Fibroblast of lung (primary cell): ENCODE measurements around the gene INTS2. TPM values are rescaled to one million over a fixed set of nuclear protein-coding genes. Genes with fewer than 3 reads are reported as not detected.
"Not testable (repeated sequence)": the region's sequence is repeated elsewhere in the genome, so short reads cannot be mapped to it uniquely, and the experiment has no call there.

ENCODE experiments used
- DNase-seq, 2 donors: peaks; one replicate each; pipeline versions ENCODE4 v3.0.0 to v3.0.0-alpha.2; 2010; ENCODE audit warnings: low read depth in 2 of 2
- H2AFZ ChIP-seq: 2 replicates; pipeline ENCODE4 v1.5.1; 2012; ENCODE audit warnings: low read length, control low read depth, inconsistent platforms
- H3K27ac ChIP-seq: 2 replicates; pipeline ENCODE4 v1.5.1; 2011; ENCODE audit warnings: low read length, control low read depth; ENCODE audit not compliant: insufficient read depth
- H3K27me3 ChIP-seq: 2 replicates; pipeline ENCODE4 v1.5.1; 2011; ENCODE audit warnings: mild to moderate bottlenecking, low read length; ENCODE audit not compliant: control insufficient read depth, insufficient read depth
- H3K36me3 ChIP-seq: 2 replicates; pipeline ENCODE4 v1.5.1; 2011; ENCODE audit warnings: low read length; ENCODE audit not compliant: control insufficient read depth, insufficient read depth
- H3K4me1 ChIP-seq: 2 replicates; pipeline ENCODE4 v1.5.1; 2011; ENCODE audit warnings: low read length; ENCODE audit not compliant: control insufficient read depth, insufficient read depth; ENCODE audit errors: extremely low read depth
- H3K4me2 ChIP-seq: 2 replicates; pipeline ENCODE4 v1.5.1; 2011; ENCODE audit warnings: low read length, control low read depth; ENCODE audit not compliant: insufficient read depth; ENCODE audit errors: extremely low read depth
- H3K4me3 ChIP-seq, 4 experiments: fragments of 200-600 bp in 1 of 4; sonication (generic) in 1 of 4; replicated peaks in 1 of 4; 2 replicates each; pipeline ENCODE4 v1.5.1; 2011 to 2016; ENCODE audit warnings: low read length in 4 of 4, low read depth in 3 of 4, mild to moderate bottlenecking in 3 of 4, control low read depth in 2 of 4, inconsistent platforms in 1 of 4, mixed read lengths in 1 of 4; ENCODE audit not compliant: insufficient read depth in 1 of 4; ENCODE audit errors: control extremely low read depth in 1 of 4
- H3K79me2 ChIP-seq: 2 replicates; pipeline ENCODE4 v1.5.1; 2012; ENCODE audit warnings: mild to moderate bottlenecking, low read length, inconsistent platforms; ENCODE audit not compliant: control insufficient read depth, insufficient read depth
- H3K9ac ChIP-seq: 2 replicates; pipeline ENCODE4 v1.5.1; 2011; ENCODE audit warnings: mild to moderate bottlenecking, low read length, control low read depth; ENCODE audit not compliant: insufficient read depth
- H3K9me3 ChIP-seq: 2 replicates; pipeline ENCODE4 v1.5.1; 2012; ENCODE audit warnings: low read depth, low read length; ENCODE audit not compliant: control insufficient read depth, insufficient read depth
- H4K20me1 ChIP-seq: 2 replicates; pipeline ENCODE4 v1.5.1; 2011; ENCODE audit warnings: low read length; ENCODE audit not compliant: control insufficient read depth, insufficient read depth; ENCODE audit errors: extremely low read depth
- EZH2 ChIP-seq: IDR thresholded peaks from 2 replicates; pipeline ENCODE4 v1.5.1; 2012; ENCODE audit warnings: low read length, control low read depth, mild to moderate bottlenecking; ENCODE audit errors: missing control alignments
- polyA plus RNA-seq, 2 donors: library from polyadenylated mRNA; depleted of rRNA in 1 of 2; stranded (reverse) in 1 of 2; unstranded in 1 of 2; fragments of >200 nt; gene quantifications; 2 replicates each; pipeline ENCODE4 v1.2.1, GENCODE V29; 2011 to 2012; ENCODE audit warnings: missing spikeins in 1 of 2
- total RNA-seq: library from RNA; depleted of rRNA; stranded (reverse); fragments of >200 nt; gene quantifications from 2 replicates; pipeline ENCODE4 v1.2.1, GENCODE V29; 2014
- TF ChIP-seq, protein P1 (sequence below), 2 donors: IDR thresholded peaks in 1 of 2; conservative IDR thresholded peaks in 1 of 2; 1 replicate in 1 of 2; 2 replicates in 1 of 2; pipeline ENCODE4 v1.5.1; 2011 to 2012; ENCODE audit warnings: low read length in 2 of 2, control low read depth in 1 of 2, inconsistent platforms in 1 of 2, low read depth in 1 of 2, mild to moderate bottlenecking in 1 of 2

INTS2 gene
- total and polyA plus RNA-seq, 2 donors (not counting 1 experiment from before 2014, with no cell fraction given) = 9.3 to 16.0 TPM

DNA sequence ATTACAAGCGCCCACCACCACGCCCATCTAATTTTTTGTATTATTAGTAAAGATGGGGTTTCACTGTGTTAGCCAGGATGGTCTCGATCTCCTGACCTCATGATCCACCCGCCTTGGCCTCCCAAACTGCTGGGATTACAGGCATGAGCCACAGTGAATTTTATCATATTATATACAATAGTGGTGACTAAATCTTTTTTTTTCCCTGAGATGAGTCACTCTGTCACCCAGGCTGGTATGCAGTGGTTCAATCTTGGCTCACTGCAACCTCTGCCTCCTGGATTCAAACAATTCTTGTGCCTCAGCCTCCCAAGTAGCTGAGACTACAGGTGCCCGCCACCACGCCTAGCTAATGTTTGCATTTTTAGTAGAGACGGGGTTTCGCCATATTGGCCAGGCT is 41.9 kb downstream of the INTS2 start:
- H3K36me3 ChIP-seq = not testable (repeated sequence)
- peak; percentile 18 to 38 for DNase-seq

DNA sequence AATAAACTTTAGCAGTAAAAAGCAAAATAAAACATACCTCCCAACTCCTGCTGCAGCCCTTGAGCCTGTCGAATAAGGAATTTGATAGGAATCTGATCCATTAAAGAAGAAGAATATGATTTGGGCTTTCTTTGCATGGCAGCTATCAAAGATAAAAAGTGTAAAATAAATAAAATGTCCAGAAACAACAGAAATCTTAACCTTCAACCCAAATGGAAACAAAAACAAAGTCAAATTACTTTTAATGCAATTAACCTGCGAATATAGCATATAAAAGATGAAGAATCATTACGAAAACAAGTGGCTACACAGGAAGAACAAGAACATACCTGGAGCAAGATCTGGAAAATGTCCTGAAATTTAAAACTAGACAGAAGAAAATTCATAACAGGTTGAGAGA is 42.9 kb downstream of the INTS2 start:
- H3K4me1 ChIP-seq = no peaks in the 10 kb centered on the region
- no peak overlapping the region for H2AFZ ChIP-seq
- no peaks in the 10 kb centered on the region for H3K9me3 ChIP-seq
- DNase-seq = no peak
- no peak overlapping the region for H3K9ac ChIP-seq
- no peak overlapping the region for H3K27ac ChIP-seq
- no peaks in the 10 kb centered on the region for H3K36me3 ChIP-seq
- no peaks in the 10 kb centered on the region for H3K27me3 ChIP-seq
- no peaks in the 10 kb centered on the region for H3K79me2 ChIP-seq
- H4K20me1 ChIP-seq = no peaks in the 10 kb centered on the region
- H3K4me2 ChIP-seq = no peak overlapping the region
- no peak overlapping the region for H3K4me3 ChIP-seq
- no peak for TF ChIP-seq EZH2
- TF ChIP-seq, protein P1, sequence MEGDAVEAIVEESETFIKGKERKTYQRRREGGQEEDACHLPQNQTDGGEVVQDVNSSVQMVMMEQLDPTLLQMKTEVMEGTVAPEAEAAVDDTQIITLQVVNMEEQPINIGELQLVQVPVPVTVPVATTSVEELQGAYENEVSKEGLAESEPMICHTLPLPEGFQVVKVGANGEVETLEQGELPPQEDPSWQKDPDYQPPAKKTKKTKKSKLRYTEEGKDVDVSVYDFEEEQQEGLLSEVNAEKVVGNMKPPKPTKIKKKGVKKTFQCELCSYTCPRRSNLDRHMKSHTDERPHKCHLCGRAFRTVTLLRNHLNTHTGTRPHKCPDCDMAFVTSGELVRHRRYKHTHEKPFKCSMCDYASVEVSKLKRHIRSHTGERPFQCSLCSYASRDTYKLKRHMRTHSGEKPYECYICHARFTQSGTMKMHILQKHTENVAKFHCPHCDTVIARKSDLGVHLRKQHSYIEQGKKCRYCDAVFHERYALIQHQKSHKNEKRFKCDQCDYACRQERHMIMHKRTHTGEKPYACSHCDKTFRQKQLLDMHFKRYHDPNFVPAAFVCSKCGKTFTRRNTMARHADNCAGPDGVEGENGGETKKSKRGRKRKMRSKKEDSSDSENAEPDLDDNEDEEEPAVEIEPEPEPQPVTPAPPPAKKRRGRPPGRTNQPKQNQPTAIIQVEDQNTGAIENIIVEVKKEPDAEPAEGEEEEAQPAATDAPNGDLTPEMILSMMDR (conservative IDR thresholded peaks at IDR 0.05 in 1 of 2, IDR thresholded peaks at IDR 0.05 in 1 of 2; ENCODE audit: low read depth in 1 of 2, low read length in 2 of 2) = no peak

More for the DNA sequence above, 41.9 kb downstream of the INTS2 start:
- H3K27ac ChIP-seq, H3K4me3 ChIP-seq, H3K79me2 ChIP-seq, H3K27me3 ChIP-seq, H3K9ac ChIP-seq, H2AFZ ChIP-seq, H3K4me1 ChIP-seq, H4K20me1 ChIP-seq, H3K4me2 ChIP-seq, H3K9me3 ChIP-seq: not testable (repeated sequence)

DNA sequence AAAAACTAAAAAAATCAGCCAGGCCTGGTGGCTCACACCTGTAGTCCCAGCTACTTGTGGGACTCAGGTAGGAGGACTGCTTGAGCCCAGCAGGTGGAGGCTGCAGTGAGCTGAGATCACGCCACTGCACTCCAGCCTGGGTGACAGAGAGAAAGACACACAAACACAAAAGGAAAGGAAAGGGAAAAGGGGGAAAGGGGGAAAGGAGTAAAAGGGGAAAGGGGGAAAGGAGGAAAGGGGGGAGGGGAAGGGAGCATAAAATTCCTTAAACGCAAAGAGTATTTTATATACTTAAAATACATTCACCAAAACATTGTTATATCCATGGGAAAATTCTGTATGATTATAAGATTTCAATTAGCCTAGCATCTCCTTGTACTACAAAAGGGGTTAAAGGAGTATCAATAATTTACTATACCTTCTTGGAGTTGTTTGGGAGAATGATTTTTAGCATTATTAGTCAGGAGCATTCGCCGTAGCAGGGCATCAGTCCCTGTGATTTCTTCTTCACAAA is 47.1 kb downstream of the INTS2 start:
- Histone ChIP-seq H4K20me1 (no peaks in the 10 kb centered on the region), H3K27ac (no peak overlapping the region), H3K27me3 (no peaks in the 10 kb centered on the region), H3K36me3 (no peaks in the 10 kb centered on the region), H3K9me3 (no peaks in the 10 kb centered on the region), H3K4me3 (no peak overlapping the region), H3K9ac (no peak overlapping the region), H2AFZ (no peak overlapping the region), H3K4me1 (no peaks in the 10 kb centered on the region), H3K4me2 (no peak overlapping the region), H3K79me2 (no peaks in the 10 kb centered on the region)
- TF ChIP-seq EZH2 = no peak
- DNase-seq = no peak

DNA sequence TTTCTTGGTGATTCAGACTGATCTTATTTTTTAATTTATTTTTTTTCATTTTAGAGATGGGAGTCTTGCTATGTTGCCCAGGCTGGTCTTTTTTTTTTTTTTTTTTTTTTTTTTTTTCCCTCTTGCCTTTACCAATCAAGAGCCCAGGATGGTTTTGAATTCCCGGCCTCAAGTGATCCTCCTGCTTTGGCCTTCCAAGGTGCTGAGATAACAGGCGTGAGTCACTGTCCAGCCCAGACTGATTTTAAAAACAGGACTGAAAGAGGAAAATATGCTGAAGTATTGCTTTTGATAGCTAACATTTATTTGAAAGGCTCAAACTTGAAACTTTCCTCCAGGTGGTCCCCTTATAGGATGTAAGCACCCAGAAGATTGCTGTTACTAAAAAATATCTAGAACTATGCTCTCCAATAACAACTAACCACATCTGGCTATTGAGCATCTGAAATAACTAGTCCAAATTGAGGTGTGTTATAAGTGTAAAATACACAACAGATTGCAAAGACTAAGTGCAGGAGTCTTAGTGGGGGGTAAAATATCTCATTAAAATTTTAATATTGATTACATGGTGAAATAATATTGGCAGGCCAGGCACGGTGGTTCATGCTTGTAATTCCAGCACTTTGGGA is 48.7 kb downstream of the INTS2 start:
- H3K27me3 ChIP-seq = no peaks in the 10 kb centered on the region
- H3K79me2 ChIP-seq = no peaks in the 10 kb centered on the region
- H3K9me3 ChIP-seq = no peaks in the 10 kb centered on the region
- no peak overlapping the region for H2AFZ ChIP-seq
- H4K20me1 ChIP-seq = no peaks in the 10 kb centered on the region
- H3K36me3 ChIP-seq = no peaks in the 10 kb centered on the region
- H3K4me1 ChIP-seq = no peaks in the 10 kb centered on the region
- H3K27ac ChIP-seq = no peak overlapping the region
- DNase-seq = peak in 1 of 2 donors; percentile 18
- no peak overlapping the region for H3K9ac ChIP-seq
- TF ChIP-seq, protein P1 (conservative IDR thresholded peaks at IDR 0.05 in 1 of 2, IDR thresholded peaks at IDR 0.05 in 1 of 2; ENCODE audit: low read depth in 1 of 2, low read length in 2 of 2) = no peak
- TF ChIP-seq EZH2 = no peak
- H3K4me3 ChIP-seq = no peak overlapping the region
- no peak overlapping the region for H3K4me2 ChIP-seq
